Measurements from ENCODE around the gene TBC1D20. TPM values are rescaled to one million over a fixed set of nuclear protein-coding genes. Genes with fewer than 3 reads are reported as not detected.
"Not testable (repeated sequence)": the region's sequence is repeated elsewhere in the genome, so short reads cannot be mapped to it uniquely, and the experiment has no call there.

The TBC1D20 gene
- polyA plus RNA-seq, 1 donor: 30.4 TPM

DNA sequence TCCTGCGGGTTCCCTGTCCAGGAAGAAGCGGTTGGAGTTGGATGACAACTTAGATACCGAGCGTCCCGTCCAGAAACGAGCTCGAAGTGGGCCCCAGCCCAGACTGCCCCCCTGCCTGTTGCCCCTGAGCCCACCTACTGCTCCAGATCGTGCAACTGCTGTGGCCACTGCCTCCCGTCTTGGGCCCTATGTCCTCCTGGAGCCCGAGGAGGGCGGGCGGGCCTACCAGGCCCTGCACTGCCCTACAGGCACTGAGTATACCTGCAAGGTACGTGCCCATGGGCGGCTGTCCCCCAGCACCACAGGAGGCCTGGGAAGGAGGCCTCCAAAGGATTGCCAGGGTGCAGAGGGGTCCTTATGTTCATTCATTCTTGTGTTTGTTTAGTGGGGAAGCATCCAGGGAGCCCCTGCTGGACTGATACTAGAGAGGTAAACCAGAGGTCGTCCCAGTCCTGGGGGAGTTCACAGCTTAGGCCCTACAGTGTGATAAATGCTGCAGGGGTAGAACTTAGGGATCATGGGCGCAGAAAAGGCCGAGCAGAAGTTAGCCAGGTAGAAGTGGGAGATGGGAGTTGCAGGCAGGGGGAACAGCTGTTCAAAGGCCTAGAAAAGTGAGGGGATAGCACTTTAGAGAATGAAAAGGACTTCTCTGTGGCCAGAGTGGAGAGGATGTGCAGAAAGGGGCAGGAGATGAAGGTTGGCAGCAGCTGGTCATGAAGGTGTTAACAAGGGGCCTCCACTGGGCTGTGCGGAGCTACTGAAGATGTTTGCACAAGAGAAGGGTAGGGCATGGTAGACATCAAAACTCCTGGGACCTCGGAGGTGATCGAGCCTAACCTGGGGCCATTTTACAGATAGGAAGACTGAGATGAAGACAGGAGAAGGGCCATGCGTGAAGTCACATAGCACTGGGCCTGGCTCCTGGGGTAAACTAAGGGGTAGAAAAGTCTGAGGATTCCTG is 74.0 kb downstream of the TBC1D20 start:
- Histone ChIP-seq H3K36me3 (ENCODE audit: control insufficient read depth, insufficient read depth, low read length) (no peaks in the 10 kb centered on the region), H3K27ac (ENCODE audit: low read length) (no peak overlapping the region), H3K4me3 (ENCODE audit: low read length) (no peak overlapping the region), H3K4me1 (ENCODE audit: control insufficient read depth, insufficient read depth, low read length) (no peaks in the 10 kb centered on the region), H3K9me3 (ENCODE audit: control insufficient read depth, low read depth, low read length) (no peaks in the 10 kb centered on the region), H3K27me3 (ENCODE audit: control insufficient read depth, insufficient read depth, low read length) (no peaks in the 10 kb centered on the region)
- DNase-seq: no peak
- WGBS (ENCODE audit: insufficient coverage, low lambda C conversion rate): 83% methylated on average over 1 of the region's 21 CpGs

GRCh38 chr20:387520-387919 is 74.8 kb downstream of the TBC1D20 start:
- Histone ChIP-seq H3K36me3 (ENCODE audit: control insufficient read depth, insufficient read depth, low read length) (no peaks in the 10 kb centered on the region), H3K4me1 (ENCODE audit: control insufficient read depth, insufficient read depth, low read length) (no peaks in the 10 kb centered on the region), H3K27ac (ENCODE audit: low read length) (no peak overlapping the region), H3K9me3 (ENCODE audit: control insufficient read depth, low read depth, low read length) (no peaks in the 10 kb centered on the region), H3K4me3 (ENCODE audit: low read length) (no peak overlapping the region), H3K27me3 (ENCODE audit: control insufficient read depth, insufficient read depth, low read length) (peaks cover 4% of the 10 kb centered on the region)
- 100% methylated on average over 1 of the region's 3 CpGs for WGBS (ENCODE audit: insufficient coverage, low lambda C conversion rate)
- no peak for DNase-seq

- not testable (repeated sequence) for H3K27ac ChIP-seq (ENCODE audit: low read length); H3K9me3 ChIP-seq (ENCODE audit: control insufficient read depth, low read depth, low read length); H3K4me1 ChIP-seq (ENCODE audit: control insufficient read depth, insufficient read depth, low read length); H3K4me3 ChIP-seq (ENCODE audit: low read length); H3K36me3 ChIP-seq (ENCODE audit: control insufficient read depth, insufficient read depth, low read length); DNase-seq
- WGBS (ENCODE audit: insufficient coverage, low lambda C conversion rate): no CpG with 5 or more reads among the region's 8 CpGs
- H3K27me3 ChIP-seq (ENCODE audit: control insufficient read depth, insufficient read depth, low read length): peaks cover 11% of the 10 kb centered on the region
These were observed 75.7 kb downstream of the TBC1D20 start for GRCh38 chr20:386634-387033.

Other genes with a start within 250 kb of the TBC1D20 start
- not detected for gene DEFB129, start 235.3 kb downstream of the TBC1D20 start, polyA plus RNA-seq
- not detected for gene DEFB132, start 204.8 kb downstream of the TBC1D20 start, polyA plus RNA-seq
- gene C20orf96, start 171.8 kb downstream of the TBC1D20 start, polyA plus RNA-seq: 12.0 TPM
- gene ZCCHC3, start 165.0 kb downstream of the TBC1D20 start, polyA plus RNA-seq: 28.1 TPM
- gene SOX12, start 137.0 kb downstream of the TBC1D20 start, polyA plus RNA-seq: 12.7 TPM
- 21.3 TPM for gene NRSN2, start 115.4 kb downstream of the TBC1D20 start, polyA plus RNA-seq
- 2.5 TPM for gene TRIB3, start 81.8 kb downstream of the TBC1D20 start, polyA plus RNA-seq
- 86.9 TPM for gene RBCK1, start 54.2 kb downstream of the TBC1D20 start, polyA plus RNA-seq
- gene CSNK2A1, start 81.3 kb upstream of the TBC1D20 start, polyA plus RNA-seq: 120 TPM
- 0.64 TPM for gene TCF15, start 147.8 kb upstream of the TBC1D20 start, polyA plus RNA-seq
- 18.0 TPM for gene SRXN1, start 190.7 kb upstream of the TBC1D20 start, polyA plus RNA-seq
- 0.01 TPM for gene SCRT2, start 213.3 kb upstream of the TBC1D20 start, polyA plus RNA-seq

Data from large intestine (tissue), 3 donors.